ENCODE data around the gene MPRIP. TPM values are rescaled to one million over a fixed set of nuclear protein-coding genes. Genes with fewer than 3 reads are reported as not detected.

MPRIP gene
- total RNA-seq, 1 experiment from 2014 or later, result 132 TPM

DNA sequence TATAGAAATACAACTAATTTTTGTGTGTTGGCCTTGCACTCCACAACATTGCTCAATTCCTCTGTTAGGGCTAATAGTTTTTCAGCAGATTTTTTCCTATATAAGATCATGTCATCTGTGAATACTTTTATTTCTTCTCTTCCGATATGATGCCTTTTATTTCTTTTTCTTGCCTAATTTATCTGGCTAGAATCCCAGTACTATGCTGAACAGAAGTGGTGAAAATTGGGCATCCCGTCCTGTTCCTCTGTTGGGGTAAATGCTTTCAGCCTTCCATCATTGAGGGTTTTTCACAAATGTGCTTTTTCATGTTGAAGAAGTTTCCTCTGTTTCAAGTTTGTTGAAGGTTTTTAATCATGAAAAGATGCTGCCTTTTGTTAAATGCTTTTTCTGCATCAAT, 47.6 kb upstream of the MPRIP start:
- H2BK5ac ChIP-seq (ENCODE audit: insufficient read length, low read length), result no peak overlapping the region

More for the DNA sequence above, 47.6 kb upstream of the MPRIP start:
- H3K9me3 ChIP-seq (ENCODE audit: control insufficient read depth, low read depth, low read length), result no peaks in the 10 kb centered on the region
- H3K4me2 ChIP-seq (ENCODE audit: insufficient read depth, insufficient read length, low read length), result no peak overlapping the region
- no peak overlapping the region for H3K23ac ChIP-seq (ENCODE audit: insufficient read length, low read depth, low read length)
- H2BK15ac ChIP-seq (ENCODE audit: low read depth, low read length), result no peak overlapping the region
- DNase-seq, result no peak
- no peak overlapping the region for H3T11ph ChIP-seq (ENCODE audit: low read length)
- H2AFZ ChIP-seq (ENCODE audit: low read length), result no peak overlapping the region
- no CpG with 5 or more reads among the region's 2 CpGs for WGBS (ENCODE audit: extremely low coverage, insufficient read length, low lambda C conversion rate)
- H2BK12ac ChIP-seq (ENCODE audit: insufficient read length, low read depth, low read length), result no peak overlapping the region
- H3K4me1 ChIP-seq (ENCODE audit: insufficient read depth, low read length), result no peaks in the 10 kb centered on the region
- H3K18ac ChIP-seq (ENCODE audit: insufficient read length, low read depth, low read length), result no peak overlapping the region
- H3K27ac Mint-ChIP-seq, result no peak overlapping the region
- H3K9me3 Mint-ChIP-seq, result peaks cover 0 to 2% of the 10 kb centered on the region in 2 experiments; a peak in 2 of 5 replicates
- H4K20me1 ChIP-seq (ENCODE audit: control insufficient read depth, insufficient read depth, insufficient read length), result no peaks in the 10 kb centered on the region
- H3K36me3 Mint-ChIP-seq (ENCODE audit: insufficient read depth in 1 of 3, low read depth in 3 of 3), result peaks cover 0 to 1% (median 0%) of the 10 kb centered on the region in 3 experiments; a peak in 1 of 7 replicates
- no peaks in the 10 kb centered on the region for H3K79me2 ChIP-seq (ENCODE audit: insufficient read depth, low read length)
- no peak overlapping the region for H2BK120ac ChIP-seq (ENCODE audit: low read depth, low read length, poor library complexity, severe bottlenecking)
- no peaks in the 10 kb centered on the region for H3K27me3 Mint-ChIP-seq (ENCODE audit: low read depth)
- TF ChIP-seq, protein P1, sequence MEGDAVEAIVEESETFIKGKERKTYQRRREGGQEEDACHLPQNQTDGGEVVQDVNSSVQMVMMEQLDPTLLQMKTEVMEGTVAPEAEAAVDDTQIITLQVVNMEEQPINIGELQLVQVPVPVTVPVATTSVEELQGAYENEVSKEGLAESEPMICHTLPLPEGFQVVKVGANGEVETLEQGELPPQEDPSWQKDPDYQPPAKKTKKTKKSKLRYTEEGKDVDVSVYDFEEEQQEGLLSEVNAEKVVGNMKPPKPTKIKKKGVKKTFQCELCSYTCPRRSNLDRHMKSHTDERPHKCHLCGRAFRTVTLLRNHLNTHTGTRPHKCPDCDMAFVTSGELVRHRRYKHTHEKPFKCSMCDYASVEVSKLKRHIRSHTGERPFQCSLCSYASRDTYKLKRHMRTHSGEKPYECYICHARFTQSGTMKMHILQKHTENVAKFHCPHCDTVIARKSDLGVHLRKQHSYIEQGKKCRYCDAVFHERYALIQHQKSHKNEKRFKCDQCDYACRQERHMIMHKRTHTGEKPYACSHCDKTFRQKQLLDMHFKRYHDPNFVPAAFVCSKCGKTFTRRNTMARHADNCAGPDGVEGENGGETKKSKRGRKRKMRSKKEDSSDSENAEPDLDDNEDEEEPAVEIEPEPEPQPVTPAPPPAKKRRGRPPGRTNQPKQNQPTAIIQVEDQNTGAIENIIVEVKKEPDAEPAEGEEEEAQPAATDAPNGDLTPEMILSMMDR (conservative IDR thresholded peaks at IDR 0.05), result no peak
- H3K4me3 Mint-ChIP-seq, result no peak overlapping the region; a peak in 1 of 5 replicates
- no peak overlapping the region for H4K8ac ChIP-seq (replicated peaks; ENCODE audit: insufficient read length, low read depth, low read length)
- no peak overlapping the region for H3K14ac ChIP-seq (ENCODE audit: insufficient read depth, low read length)
- H3K9ac ChIP-seq (ENCODE audit: extremely low read depth, insufficient read length, low read length), result no peak overlapping the region
- no peak overlapping the region for H2BK20ac ChIP-seq (ENCODE audit: low read depth, low read length, poor library complexity, severe bottlenecking)
- H3K4me1 Mint-ChIP-seq, result peaks cover 0 to 2% of the 10 kb centered on the region in 2 experiments; a peak in 2 of 4 replicates
- no peak overlapping the region for H3K4ac ChIP-seq (ENCODE audit: low read depth, low read length)
- H2AK5ac ChIP-seq (ENCODE audit: insufficient read length, low read length), result no peak overlapping the region
- H3K27ac ChIP-seq (ENCODE audit: insufficient read length, low read depth, low read length), result no peak overlapping the region
- no peak overlapping the region for H3K56ac ChIP-seq (ENCODE audit: insufficient read length, low read depth, low read length)
- H4K5ac ChIP-seq (ENCODE audit: insufficient read length, low read depth, low read length), result no peak overlapping the region
- H3K23me2 ChIP-seq (ENCODE audit: insufficient read length, low read depth, low read length, poor library complexity, severe bottlenecking), result no peaks in the 10 kb centered on the region
- H3K79me1 ChIP-seq (ENCODE audit: insufficient read depth, low read depth, low read length, poor library complexity, severe bottlenecking), result no peaks in the 10 kb centered on the region
- no peak overlapping the region for H4K91ac ChIP-seq (ENCODE audit: insufficient read length, low read depth, low read length)
- H3K27me3 ChIP-seq (ENCODE audit: insufficient read depth, low read length), result no peaks in the 10 kb centered on the region

All from H9 (cell line).